ENCODE results near the gene GFRA1. TPM values are rescaled to one million over a fixed set of nuclear protein-coding genes. Genes with fewer than 3 reads are reported as not detected.

The GFRA1 gene
- polyA plus RNA-seq, 1 of the 3 experiments (the other 2 are of a cell fraction): 1.6 TPM

- peak overlapping the region; percentile 53 to 57; a peak in 3 of 4 replicates for H3K4me3 ChIP-seq (ENCODE audit: low read depth in 2 of 2, low read length in 1 of 2)
- DNase-seq: peak; percentile 73
- no peaks in the 10 kb centered on the region for H3K36me3 ChIP-seq (replicated peaks in 1 of 2; ENCODE audit: control insufficient read depth in 1 of 2, insufficient read depth in 2 of 2, low read length in 1 of 2)
- POLR2A ChIA-PET: no interaction called here
- no peak for TF ChIP-seq MEF2A (IDR thresholded peaks at IDR 0.05; ENCODE audit: borderline replicate concordance, low read depth)
- TF ChIP-seq SIN3A (IDR thresholded peaks at IDR 0.05; ENCODE audit: borderline replicate concordance, low read depth, low read length): no peak
- no peak for TF ChIP-seq IRF3 (IDR thresholded peaks at IDR 0.05; ENCODE audit: low read depth, low read length)
- TF ChIP-seq TEAD4 (IDR thresholded peaks at IDR 0.05; ENCODE audit: borderline replicate concordance, insufficient read depth): no peak
- TF ChIP-seq MAX (IDR thresholded peaks at IDR 0.05; ENCODE audit: low read depth): no peak
- no peak for TF ChIP-seq EP300 (IDR thresholded peaks at IDR 0.05; ENCODE audit: borderline replicate concordance in 1 of 2, low read depth in 1 of 2, low read length in 1 of 2)
- TF ChIP-seq RFX5 (IDR thresholded peaks at IDR 0.05; ENCODE audit: low read length): no peak
- TF ChIP-seq REST (IDR thresholded peaks at IDR 0.05; ENCODE audit: low read depth, low read length): no peak
- TF ChIP-seq CHD2 (IDR thresholded peaks at IDR 0.05; ENCODE audit: low read length, partially characterized antibody): no peak
- no peak for TF ChIP-seq USF1 (IDR thresholded peaks at IDR 0.05; ENCODE audit: borderline replicate concordance, low read depth)
- no peak for TF ChIP-seq EZH2phosphoT487 (IDR thresholded peaks at IDR 0.05; ENCODE audit: borderline replicate concordance, low read depth)
- TF ChIP-seq TAF1 (IDR thresholded peaks at IDR 0.05; ENCODE audit: borderline replicate concordance, low read depth, low read length): no peak
- TF ChIP-seq POLR2AphosphoS5 (IDR thresholded peaks at IDR 0.05; ENCODE audit: low read depth, low read length): no peak
- no peak for TF ChIP-seq ZBTB33 (IDR thresholded peaks at IDR 0.05; ENCODE audit: borderline replicate concordance, low read depth)
- TF ChIP-seq RAD21 (IDR thresholded peaks at IDR 0.05; ENCODE audit: low read length): no peak
- no peak for TF ChIP-seq FOXJ3 (CRISPR knock-in tag; IDR thresholded peaks at IDR 0.05)
- no peak for TF ChIP-seq GATA2 (CRISPR knock-in tag; IDR thresholded peaks at IDR 0.05)
- no peak for TF ChIP-seq PBX3 (IDR thresholded peaks at IDR 0.05)
- no peaks in the 10 kb centered on the region for H3K9me3 ChIP-seq
- H3K9ac ChIP-seq: no peak overlapping the region
- no peaks in the 10 kb centered on the region for H4K20me1 ChIP-seq (ENCODE audit: insufficient read depth)
- H3K27me3 ChIP-seq (ENCODE audit: insufficient read depth): peaks cover 41% of the 10 kb centered on the region
- H3K4me1 ChIP-seq (ENCODE audit: control insufficient read depth in 1 of 2, insufficient read depth in 2 of 2, low read depth in 1 of 2, low read length in 1 of 2): peaks cover 4 to 22% of the 10 kb centered on the region in 2 experiments; a peak in 1 of 4 replicates
- H2AFZ ChIP-seq (ENCODE audit: low read depth): no peak overlapping the region
- 79% methylated on average over 16 of the region's 73 CpGs for WGBS (ENCODE audit: low lambda C conversion rate)
- no peaks in the 10 kb centered on the region for H3K79me2 ChIP-seq (ENCODE audit: insufficient read depth)
- peak overlapping the region; percentile 87 for H3K4me2 ChIP-seq
- H3K9me2 ChIP-seq: no peaks in the 10 kb centered on the region
- CTCF ChIA-PET: interaction anchor here (2.1 to 3.4 kb wide), 3 partner anchors 17 to 564 kb away, joined by 6 to 13 read pairs (median 13); no protein-coding TSS in a partner anchor
- no peak overlapping the region for H3K27ac ChIP-seq (ENCODE audit: low read depth in 2 of 2, low read length in 1 of 2)
- H3F3A ChIP-seq (replicated peaks; ENCODE audit: insufficient read depth): no peaks in the 10 kb centered on the region
Measured at GRCh38 chr10:116270771-116271592, 2.0 kb downstream of the GFRA1 start.

Data from SK-N-SH (cell line).